ENCODE results near the gene C2CD2L.
"Not testable (repeated sequence)": the region's sequence is repeated elsewhere in the genome, so short reads cannot be mapped to it uniquely, and the experiment has no call there.

Gene C2CD2L

GRCh38 chr11:119100246-119100970, 6.7 kb upstream of the C2CD2L start:
- H3K27ac ChIP-seq = no peak overlapping the region; the same call in 1 of the 2 replicates
- TF ChIP-seq FOXP2 (optimal IDR thresholded peaks at IDR 0.05; ENCODE audit: control extremely low read depth, extremely low read length, insufficient read depth) = no peak
- no peak for TF ChIP-seq EZH2 (IDR thresholded peaks at IDR 0.05)
- no peak for TF ChIP-seq POLR2AphosphoS5 (IDR thresholded peaks at IDR 0.05; ENCODE audit: borderline replicate concordance, low read depth, low read length)
- DNase-seq (ENCODE audit: low read depth, low spot score) = no peak
- H3K9me3 ChIP-seq (ENCODE audit: low read depth, low read length) = no peaks in the 10 kb centered on the region
- H3K36me3 ChIP-seq (ENCODE audit: insufficient read depth, low read length) = peaks cover 33% of the 10 kb centered on the region
- peak overlapping the region; percentile 95 for H3K4me3 ChIP-seq
- peak overlapping the region; percentile 96 for H3K9ac ChIP-seq (ENCODE audit: insufficient read length)

- peak overlapping the region; percentile 96 for H3K9ac ChIP-seq (ENCODE audit: insufficient read length)
- peak overlapping the region; percentile 95 for H3K4me3 ChIP-seq
- H3K9me3 ChIP-seq (ENCODE audit: low read depth, low read length) = no peaks in the 10 kb centered on the region
- TF ChIP-seq EZH2 (IDR thresholded peaks at IDR 0.05) = no peak
- TF ChIP-seq POLR2AphosphoS5 (IDR thresholded peaks at IDR 0.05; ENCODE audit: borderline replicate concordance, low read depth, low read length) = no peak
- no peak for TF ChIP-seq FOXP2 (optimal IDR thresholded peaks at IDR 0.05; ENCODE audit: control extremely low read depth, extremely low read length, insufficient read depth)
- no peak for DNase-seq (ENCODE audit: low read depth, low spot score)
- H3K36me3 ChIP-seq (ENCODE audit: insufficient read depth, low read length) = peaks cover 31% of the 10 kb centered on the region
- H3K27ac ChIP-seq = peak overlapping the region; percentile 100; the same call in 1 of the 2 replicates
Measured at GRCh38 chr11:119100994-119101758, 6.0 kb upstream of the C2CD2L start.

- Histone ChIP-seq H3K27ac (peak within 1 kb of the TSS; percentile 100), H3K9me3 (ENCODE audit: low read depth, low read length) (no peaks in the 10 kb centered on the region), H3K9ac (ENCODE audit: insufficient read length) (peak within 1 kb of the TSS; percentile 96), H3K36me3 (ENCODE audit: insufficient read depth, low read length) (peaks cover 23% of the 10 kb centered on the region), H3K4me3 (peak within 1 kb of the TSS; percentile 95)
- DNase-seq (ENCODE audit: low read depth, low spot score) = peak; percentile 89
- no peak for TF ChIP-seq EZH2 (IDR thresholded peaks at IDR 0.05)
- 0 out of 2 replicates have a peak, but pooled peaks have one; percentile 40 for TF ChIP-seq POLR2AphosphoS5 (IDR thresholded peaks at IDR 0.05; ENCODE audit: borderline replicate concordance, low read depth, low read length)
- peak; percentile 78 for TF ChIP-seq FOXP2 (optimal IDR thresholded peaks at IDR 0.05; ENCODE audit: control extremely low read depth, extremely low read length, insufficient read depth)
Measured at GRCh38 chr11:119101759-119102423, 5.3 kb upstream of the C2CD2L start, which contains the start of gene DPAGT1. Gene DPAGT1 (minus strand): TSS chr11:119101853. CDS start chr11:119101655, 198 bp downstream.

GRCh38 chr11:119103161-119103664, 3.9 kb upstream of the C2CD2L start:
- H3K27ac ChIP-seq = peak overlapping the region; percentile 100; the same call in 1 of the 2 replicates
- not testable (repeated sequence) for H3K4me3 ChIP-seq; H3K9ac ChIP-seq (ENCODE audit: insufficient read length); DNase-seq (ENCODE audit: low read depth, low spot score); H3K9me3 ChIP-seq (ENCODE audit: low read depth, low read length)
- H3K36me3 ChIP-seq (ENCODE audit: insufficient read depth, low read length) = peaks cover 10% of the 10 kb centered on the region

- Histone ChIP-seq H3K4me3 (no peak overlapping the region), H3K9me3 (ENCODE audit: low read depth, low read length) (no peaks in the 10 kb centered on the region), H3K27ac (no peak overlapping the region), H3K9ac (ENCODE audit: insufficient read length) (no peak overlapping the region), H3K36me3 (ENCODE audit: insufficient read depth, low read length) (peaks cover 5% of the 10 kb centered on the region; the same call in 1 of the 2 replicates)
- DNase-seq (ENCODE audit: low read depth, low spot score) = no peak
- no peak for TF ChIP-seq EZH2 (IDR thresholded peaks at IDR 0.05)
- no peak for TF ChIP-seq FOXP2 (optimal IDR thresholded peaks at IDR 0.05; ENCODE audit: control extremely low read depth, extremely low read length, insufficient read depth)
- no peak for TF ChIP-seq POLR2AphosphoS5 (IDR thresholded peaks at IDR 0.05; ENCODE audit: borderline replicate concordance, low read depth, low read length)
Measured at GRCh38 chr11:119103793-119104192, 3.4 kb upstream of the C2CD2L start.

GRCh38 chr11:119107538-119108145, 498 bp downstream of the C2CD2L start:
- no peaks in the 10 kb centered on the region for H3K9me3 ChIP-seq (ENCODE audit: low read depth, low read length)
- H3K4me3 ChIP-seq = peak overlapping the region; percentile 92
- TF ChIP-seq FOXP2 (optimal IDR thresholded peaks at IDR 0.05; ENCODE audit: control extremely low read depth, extremely low read length, insufficient read depth) (no peak), EZH2 (IDR thresholded peaks at IDR 0.05) (no peak), POLR2AphosphoS5 (IDR thresholded peaks at IDR 0.05; ENCODE audit: borderline replicate concordance, low read depth, low read length) (no peak)
- H3K36me3 ChIP-seq (ENCODE audit: insufficient read depth, low read length) = peaks cover 13% of the 10 kb centered on the region
- no peak for DNase-seq (ENCODE audit: low read depth, low spot score)
- H3K27ac ChIP-seq = no peak overlapping the region; the same call in 1 of the 2 replicates
- H3K9ac ChIP-seq (ENCODE audit: insufficient read length) = peak overlapping the region; percentile 75

- H3K9ac ChIP-seq (ENCODE audit: insufficient read length) = peak overlapping the region; percentile 75
- H3K9me3 ChIP-seq (ENCODE audit: low read depth, low read length) = no peaks in the 10 kb centered on the region
- no peak overlapping the region; the same call in 1 of the 2 replicates for H3K27ac ChIP-seq
- TF ChIP-seq EZH2 (IDR thresholded peaks at IDR 0.05) (no peak), FOXP2 (optimal IDR thresholded peaks at IDR 0.05; ENCODE audit: control extremely low read depth, extremely low read length, insufficient read depth) (no peak), POLR2AphosphoS5 (IDR thresholded peaks at IDR 0.05; ENCODE audit: borderline replicate concordance, low read depth, low read length) (no peak)
- H3K4me3 ChIP-seq = peak overlapping the region; percentile 92
- no peak for DNase-seq (ENCODE audit: low read depth, low spot score)
- peaks cover 16% of the 10 kb centered on the region for H3K36me3 ChIP-seq (ENCODE audit: insufficient read depth, low read length)
Measured at GRCh38 chr11:119108146-119108856, 1.2 kb downstream of the C2CD2L start.
